CD4-positive, alpha-beta T cell treated with Interleukin-10 for 1 hour (primary cell): ENCODE data around the gene LCE2A.

Source experiments
- DNase-seq: peaks from one replicate; pipeline ENCODE4 v3.0.0-alpha.2; 2020

Gene LCE2A

GRCh38 chr1:152743371-152744145 is 45.4 kb downstream of the LCE2A start:
- no peak for DNase-seq

GRCh38 chr1:152745289-152745704 is 47.2 kb downstream of the LCE2A start:
- DNase-seq: no peak

GRCh38 chr1:152745765-152746444 is 47.8 kb downstream of the LCE2A start:
- DNase-seq: no peak

GRCh38 chr1:152747831-152748230 is 49.7 kb downstream of the LCE2A start:
- no peak for DNase-seq
